ENCODE results near the gene CDKL4.
"Not testable (repeated sequence)": the region's sequence is repeated elsewhere in the genome, so short reads cannot be mapped to it uniquely, and the experiment has no call there.

- TF ChIP-seq CTCF (conservative IDR thresholded peaks at IDR 0.05 in 1 of 2, IDR thresholded peaks at IDR 0.05 in 1 of 2; ENCODE audit: extremely low read depth in 1 of 2, insufficient read depth in 1 of 2, low read depth in 1 of 2, low read length in 2 of 2); EZH2 (IDR thresholded peaks at IDR 0.05; ENCODE audit: borderline replicate concordance, low read length): not testable (repeated sequence)
Observed at GRCh38 chr2:39138187-39138836, 105.5 kb downstream of the CDKL4 start.

Data from mammary epithelial cell (primary cell).